ENCODE measurements around the gene DCST2. TPM values are rescaled to one million over a fixed set of nuclear protein-coding genes. Genes with fewer than 3 reads are reported as not detected.

Gene DCST2
- total and polyA plus RNA-seq, 2 donors (not counting 3 experiments of a cell fraction or from before 2014, with no cell fraction given) = 0.29 to 0.51 TPM

GRCh38 chr1:155062151-155062686 lies 28.6 kb upstream of the DCST2 start:
- no peaks in the 10 kb centered on the region for H3K9me3 ChIP-seq (replicated peaks; ENCODE audit: control insufficient read depth, insufficient read depth, low read length)
- BruUV-seq (replicated peaks) = no TSS peak
- no peak overlapping the region for H3K9ac ChIP-seq (replicated peaks; ENCODE audit: extremely low read depth, insufficient read depth, low read length)
- H3K9me1 ChIP-seq (replicated peaks; ENCODE audit: control insufficient read depth, extremely low read depth, insufficient read depth, low read length) = no peaks in the 10 kb centered on the region
- dilution Hi-C loops (cut with MboI; ENCODE audit: extremely low pct_ligation_motif_present, low sequenced_read_pairs) (no loop called here), intact Hi-C loops (cut with micrococcal nuclease) (no loop called here)
- H3K36me3 ChIP-seq (ENCODE audit: control insufficient read depth in 2 of 2, extremely low read depth in 1 of 2, insufficient read depth in 2 of 2, low read length in 2 of 2) = peaks cover 7 to 28% of the 10 kb centered on the region in 2 experiments
- DNase-seq (ENCODE audit: low read depth, low spot score) (no peak), FAIRE-seq (no peak)
- no peak overlapping the region for H3K4me2 ChIP-seq (ENCODE audit: insufficient read depth, low read length)
- no peak overlapping the region for H3K27ac ChIP-seq (ENCODE audit: insufficient read depth, low read depth, low read length)
- H2AFZ ChIP-seq (ENCODE audit: low read depth, low read length) = no peak overlapping the region
- TF ChIP-seq GATA2 (IDR thresholded peaks at IDR 0.05; ENCODE audit: insufficient read depth, insufficient read length, low read depth, low read length) = no peak
- no peak for TF ChIP-seq JUN (IDR thresholded peaks at IDR 0.05; ENCODE audit: borderline replicate concordance, insufficient read depth, insufficient read length, low read depth)
- no peak overlapping the region for H3K4me3 ChIP-seq (replicated peaks in 1 of 3; ENCODE audit: insufficient read depth in 1 of 3, low read depth in 1 of 3, low read length in 3 of 3)
- no peaks in the 10 kb centered on the region for H3K27me3 ChIP-seq (ENCODE audit: control insufficient read depth in 2 of 2, insufficient read depth in 2 of 2, low read length in 2 of 2)
- no peaks in the 10 kb centered on the region for H4K20me1 ChIP-seq (replicated peaks; ENCODE audit: control insufficient read depth, extremely low read depth, insufficient read depth, low read length)
- H3K4me1 ChIP-seq (ENCODE audit: control insufficient read depth, extremely low read depth, insufficient read depth, low read length) = peaks cover 10% of the 10 kb centered on the region
- H3K79me2 ChIP-seq (ENCODE audit: control insufficient read depth, insufficient read depth, low read length) = peaks cover 5% of the 10 kb centered on the region
- ChIA-PET CTCF (interaction anchor here (0.6 to 6.7 kb wide), 27 partner anchors 9 to 503 kb away, joined by 3 to 67 read pairs (median 5); partner anchors contain the start of genes ADAM15, CKS1B, FLAD1 and KRTCAP2), POLR2A (no interaction called here)

- DNase-seq (ENCODE audit: low read depth, low spot score) (peak; percentile 78), FAIRE-seq (peak; percentile 94)
These were observed 28.0 kb upstream of the DCST2 start for GRCh38 chr1:155061381-155062150.

More at GRCh38 chr1:155061381-155062150, 28.0 kb upstream of the DCST2 start:
- H3K9me3 ChIP-seq (replicated peaks; ENCODE audit: control insufficient read depth, insufficient read depth, low read length) = no peaks in the 10 kb centered on the region
- H3K4me3 ChIP-seq (replicated peaks in 1 of 3; ENCODE audit: insufficient read depth in 1 of 3, low read depth in 1 of 3, low read length in 3 of 3) = no peak overlapping the region
- intact Hi-C loops (cut with micrococcal nuclease) = loop anchor here (1.0 kb wide), 4 partner anchors 9 to 155 kb away; no protein-coding TSS in a partner anchor
- dilution Hi-C loops (cut with MboI; ENCODE audit: extremely low pct_ligation_motif_present, low sequenced_read_pairs) = no loop called here
- no TSS peak for BruUV-seq (replicated peaks)
- POLR2A ChIA-PET = interaction anchor here (1.1 kb wide), 1 partner anchor 63 kb away, joined by 3 read pairs; no protein-coding TSS in a partner anchor
- no peak overlapping the region for H3K27ac ChIP-seq (ENCODE audit: insufficient read depth, low read depth, low read length)
- no peaks in the 10 kb centered on the region for H4K20me1 ChIP-seq (replicated peaks; ENCODE audit: control insufficient read depth, extremely low read depth, insufficient read depth, low read length)
- H2AFZ ChIP-seq (ENCODE audit: low read depth, low read length) = no peak overlapping the region
- H3K4me2 ChIP-seq (ENCODE audit: insufficient read depth, low read length) = no peak overlapping the region
- no peak overlapping the region for H3K9ac ChIP-seq (replicated peaks; ENCODE audit: extremely low read depth, insufficient read depth, low read length)
- H3K36me3 ChIP-seq (ENCODE audit: control insufficient read depth in 2 of 2, extremely low read depth in 1 of 2, insufficient read depth in 2 of 2, low read length in 2 of 2) = peaks cover 7 to 34% of the 10 kb centered on the region in 2 experiments
- no peaks in the 10 kb centered on the region for H3K9me1 ChIP-seq (replicated peaks; ENCODE audit: control insufficient read depth, extremely low read depth, insufficient read depth, low read length)
- peaks cover 10% of the 10 kb centered on the region for H3K4me1 ChIP-seq (ENCODE audit: control insufficient read depth, extremely low read depth, insufficient read depth, low read length)
- H3K27me3 ChIP-seq (ENCODE audit: control insufficient read depth in 2 of 2, insufficient read depth in 2 of 2, low read length in 2 of 2) = no peaks in the 10 kb centered on the region
- TF ChIP-seq MAX (IDR thresholded peaks at IDR 0.05; ENCODE audit: insufficient read depth, insufficient read length) = no peak
- TF ChIP-seq POLR2AphosphoS5 (IDR thresholded peaks at IDR 0.05; ENCODE audit: insufficient read depth, low read depth, low read length) = peak; percentile 31
- no peak for TF ChIP-seq FOS (IDR thresholded peaks at IDR 0.05; ENCODE audit: borderline replicate concordance, insufficient read depth, low read length)
- TF ChIP-seq EZH2 (IDR thresholded peaks at IDR 0.05; ENCODE audit: borderline replicate concordance, low read depth, low read length, severe bottlenecking) = no peak
- TF ChIP-seq CTCF (IDR thresholded peaks at IDR 0.05; ENCODE audit: extremely low read depth in 1 of 2, insufficient read depth in 1 of 2, low read depth in 1 of 2, low read length in 2 of 2) = peak; percentile 96
- peaks cover 5% of the 10 kb centered on the region for H3K79me2 ChIP-seq (ENCODE audit: control insufficient read depth, insufficient read depth, low read length)
- CTCF ChIA-PET = interaction anchor here (0.6 to 3.7 kb wide), 28 partner anchors 9 to 502 kb away, joined by 3 to 67 read pairs (median 5); partner anchors contain the start of genes ADAM15, CKS1B, FLAD1 and KRTCAP2

Data from endothelial cell of umbilical vein (primary cell).